ENCODE measurements around the gene LRRFIP2. TPM values are rescaled to one million over a fixed set of nuclear protein-coding genes. Genes with fewer than 3 reads are reported as not detected.

LRRFIP2 gene
- total RNA-seq, 4 donors from 2014 or later, result 59.0 to 122 (median 72.5) TPM

- Histone ChIP-seq H3K27me3 (no peaks in the 10 kb centered on the region), H3K4me3 (no peak overlapping the region), H3K4me1 (peaks cover 3% of the 10 kb centered on the region), H3K36me3 (peaks cover 10% of the 10 kb centered on the region), H3K27ac (no peak overlapping the region), H3K9me3 (no peaks in the 10 kb centered on the region)
- no peak for DNase-seq (ENCODE audit: low spot score in 2 of 2)
- no peak for TF ChIP-seq EP300 (IDR thresholded peaks at IDR 0.05)
- TF ChIP-seq POLR2AphosphoS5 (IDR thresholded peaks at IDR 0.05), result no peak
- no peak for TF ChIP-seq CTCF (IDR thresholded peaks at IDR 0.05)
- TF ChIP-seq POLR2A (IDR thresholded peaks at IDR 0.05), result no peak
- 51% methylated on average over 2 of the region's 2 CpGs for WGBS
Measured at GRCh38 chr3:37138816-37139215, 35.6 kb downstream of the LRRFIP2 start.

GRCh38 chr3:37137516-37137915, 36.9 kb downstream of the LRRFIP2 start:
- Histone ChIP-seq H3K4me1 (peaks cover 3% of the 10 kb centered on the region), H3K4me3 (no peak overlapping the region), H3K27ac (no peak overlapping the region), H3K9me3 (no peaks in the 10 kb centered on the region), H3K36me3 (peaks cover under 1% of the 10 kb centered on the region), H3K27me3 (no peaks in the 10 kb centered on the region)
- DNase-seq (ENCODE audit: low spot score in 2 of 2), result no peak
- 53% methylated on average over 1 of the region's 1 CpG for WGBS
- no peak for TF ChIP-seq POLR2A (IDR thresholded peaks at IDR 0.05)
- no peak for TF ChIP-seq POLR2AphosphoS5 (IDR thresholded peaks at IDR 0.05)
- no peak for TF ChIP-seq EP300 (IDR thresholded peaks at IDR 0.05)
- TF ChIP-seq CTCF (IDR thresholded peaks at IDR 0.05), result no peak

- WGBS, result 96% methylated on average over 2 of the region's 2 CpGs
- H3K27ac ChIP-seq, result no peak overlapping the region
- H3K9me3 ChIP-seq, result no peaks in the 10 kb centered on the region
- H3K4me1 ChIP-seq, result peaks cover 9% of the 10 kb centered on the region
- no peak for DNase-seq (ENCODE audit: low spot score in 2 of 2)
- no peak overlapping the region for H3K4me3 ChIP-seq
- H3K36me3 ChIP-seq, result no peaks in the 10 kb centered on the region
- H3K27me3 ChIP-seq, result no peaks in the 10 kb centered on the region
- no peak for TF ChIP-seq POLR2A (IDR thresholded peaks at IDR 0.05)
- no peak for TF ChIP-seq POLR2AphosphoS5 (IDR thresholded peaks at IDR 0.05)
- no peak for TF ChIP-seq CTCF (IDR thresholded peaks at IDR 0.05)
- TF ChIP-seq EP300 (IDR thresholded peaks at IDR 0.05), result no peak
Measured at GRCh38 chr3:37136067-37136466, 38.3 kb downstream of the LRRFIP2 start.

- Histone ChIP-seq H3K4me3 (no peak overlapping the region), H3K36me3 (no peaks in the 10 kb centered on the region), H3K27me3 (no peaks in the 10 kb centered on the region), H3K9me3 (no peaks in the 10 kb centered on the region), H3K4me1 (peaks cover 9% of the 10 kb centered on the region), H3K27ac (no peak overlapping the region)
- 97% methylated on average over 1 of the region's 1 CpG for WGBS
- no peak for TF ChIP-seq CTCF (IDR thresholded peaks at IDR 0.05)
- no peak for TF ChIP-seq POLR2A (IDR thresholded peaks at IDR 0.05)
- TF ChIP-seq EP300 (IDR thresholded peaks at IDR 0.05), result no peak
- TF ChIP-seq POLR2AphosphoS5 (IDR thresholded peaks at IDR 0.05), result no peak
- no peak for DNase-seq (ENCODE audit: low spot score in 2 of 2)
Measured at GRCh38 chr3:37135561-37135960, 38.8 kb downstream of the LRRFIP2 start.

- no peak overlapping the region for H3K4me3 ChIP-seq
- H3K27me3 ChIP-seq, result no peaks in the 10 kb centered on the region
- TF ChIP-seq POLR2A (IDR thresholded peaks at IDR 0.05) (no peak), POLR2AphosphoS5 (IDR thresholded peaks at IDR 0.05) (no peak), CTCF (IDR thresholded peaks at IDR 0.05) (no peak), EP300 (IDR thresholded peaks at IDR 0.05) (no peak)
- no peaks in the 10 kb centered on the region for H3K36me3 ChIP-seq
- no peak overlapping the region for H3K27ac ChIP-seq
- peaks cover 12% of the 10 kb centered on the region for H3K4me1 ChIP-seq
- no peak for DNase-seq (ENCODE audit: low spot score in 2 of 2)
- 95% methylated on average over 1 of the region's 1 CpG for WGBS
- H3K9me3 ChIP-seq, result no peaks in the 10 kb centered on the region
Measured at GRCh38 chr3:37132334-37132733, 42.0 kb downstream of the LRRFIP2 start.

All from suprapubic skin (tissue), 4 donors.